ENCODE measurements around the gene CCM2.

GRCh38 chr7:44980393-44981034 lies 19.5 kb upstream of the CCM2 start:
- TF ChIP-seq, protein P1, sequence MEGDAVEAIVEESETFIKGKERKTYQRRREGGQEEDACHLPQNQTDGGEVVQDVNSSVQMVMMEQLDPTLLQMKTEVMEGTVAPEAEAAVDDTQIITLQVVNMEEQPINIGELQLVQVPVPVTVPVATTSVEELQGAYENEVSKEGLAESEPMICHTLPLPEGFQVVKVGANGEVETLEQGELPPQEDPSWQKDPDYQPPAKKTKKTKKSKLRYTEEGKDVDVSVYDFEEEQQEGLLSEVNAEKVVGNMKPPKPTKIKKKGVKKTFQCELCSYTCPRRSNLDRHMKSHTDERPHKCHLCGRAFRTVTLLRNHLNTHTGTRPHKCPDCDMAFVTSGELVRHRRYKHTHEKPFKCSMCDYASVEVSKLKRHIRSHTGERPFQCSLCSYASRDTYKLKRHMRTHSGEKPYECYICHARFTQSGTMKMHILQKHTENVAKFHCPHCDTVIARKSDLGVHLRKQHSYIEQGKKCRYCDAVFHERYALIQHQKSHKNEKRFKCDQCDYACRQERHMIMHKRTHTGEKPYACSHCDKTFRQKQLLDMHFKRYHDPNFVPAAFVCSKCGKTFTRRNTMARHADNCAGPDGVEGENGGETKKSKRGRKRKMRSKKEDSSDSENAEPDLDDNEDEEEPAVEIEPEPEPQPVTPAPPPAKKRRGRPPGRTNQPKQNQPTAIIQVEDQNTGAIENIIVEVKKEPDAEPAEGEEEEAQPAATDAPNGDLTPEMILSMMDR (IDR thresholded peaks at IDR 0.05) = no peak
- no peak for TF ChIP-seq POLR2A (IDR thresholded peaks at IDR 0.05)
